BLaER1 (cell line): ENCODE measurements around the gene CDK14.

ENCODE experiments used
- H3K27ac ChIP-seq: shearing (Covaris generic); formaldehyde crosslinking; 2 replicates; pipeline ENCODE4 v1.8.1; 2022
- H3K27me3 ChIP-seq: shearing (Covaris generic); formaldehyde crosslinking; 2 replicates; pipeline ENCODE4 v1.8.1; 2022
- H3K36me3 ChIP-seq: shearing (Covaris generic); formaldehyde crosslinking; 2 replicates; pipeline ENCODE4 v1.8.1; 2022
- H3K4me1 ChIP-seq: shearing (Covaris generic); formaldehyde crosslinking; 2 replicates; pipeline ENCODE4 v1.8.1; 2022
- H3K4me2 ChIP-seq: shearing (Covaris generic); formaldehyde crosslinking; 2 replicates; pipeline ENCODE4 v1.8.1; 2022
- H3K4me3 ChIP-seq: shearing (Covaris generic); formaldehyde crosslinking; 2 replicates; pipeline ENCODE4 v1.8.1; 2022
- H3K9ac ChIP-seq: shearing (Covaris generic); formaldehyde crosslinking; 2 replicates; pipeline ENCODE4 v1.8.1; 2022
- H3K9me3 ChIP-seq: shearing (Covaris generic); formaldehyde crosslinking; 2 replicates; pipeline ENCODE4 v1.8.1; 2022
- H4K20me1 ChIP-seq: shearing (Covaris generic); formaldehyde crosslinking; 2 replicates; pipeline ENCODE4 v1.8.1; 2022
- Cebpa-rat ChIP-seq: shearing (Covaris generic); IDR thresholded peaks from 2 replicates; pipeline ENCODE4 v1.8.1; 2022

CDK14 gene

GRCh38 chr7:90688810-90689209, 92.7 kb downstream of the CDK14 start:
- no peak overlapping the region for H3K4me2 ChIP-seq
- H3K36me3 ChIP-seq, result no peaks in the 10 kb centered on the region; the same call in 1 of the 2 replicates
- TF ChIP-seq Cebpa-rat, result no peak
- no peak overlapping the region for H3K27ac ChIP-seq
- H3K9me3 ChIP-seq, result no peaks in the 10 kb centered on the region
- H3K9ac ChIP-seq, result no peak overlapping the region
- no peaks in the 10 kb centered on the region for H3K27me3 ChIP-seq
- H3K4me1 ChIP-seq, result no peaks in the 10 kb centered on the region
- peaks cover 25% of the 10 kb centered on the region; the same call in 1 of the 2 replicates for H4K20me1 ChIP-seq
- no peak overlapping the region for H3K4me3 ChIP-seq

GRCh38 chr7:90689260-90689659, 93.1 kb downstream of the CDK14 start:
- Histone ChIP-seq H3K9ac (no peak overlapping the region), H3K27ac (no peak overlapping the region), H3K4me1 (no peaks in the 10 kb centered on the region), H4K20me1 (peaks cover 25% of the 10 kb centered on the region; the same call in 1 of the 2 replicates), H3K27me3 (no peaks in the 10 kb centered on the region), H3K4me3 (no peak overlapping the region), H3K36me3 (no peaks in the 10 kb centered on the region; the same call in 1 of the 2 replicates), H3K4me2 (no peak overlapping the region), H3K9me3 (no peaks in the 10 kb centered on the region)
- no peak for TF ChIP-seq Cebpa-rat

- H3K4me2 ChIP-seq, result no peak overlapping the region
- H3K36me3 ChIP-seq, result no peaks in the 10 kb centered on the region; the same call in 1 of the 2 replicates
Measured at GRCh38 chr7:90690159-90690858, 94.2 kb downstream of the CDK14 start.

GRCh38 chr7:90692396-90692795, 96.3 kb downstream of the CDK14 start:
- H4K20me1 ChIP-seq, result peaks cover 22% of the 10 kb centered on the region; the same call in 1 of the 2 replicates
- H3K27ac ChIP-seq, result no peak overlapping the region
- TF ChIP-seq Cebpa-rat, result no peak
- H3K36me3 ChIP-seq, result no peaks in the 10 kb centered on the region; the same call in 1 of the 2 replicates
- no peaks in the 10 kb centered on the region for H3K4me1 ChIP-seq
- no peaks in the 10 kb centered on the region for H3K9me3 ChIP-seq
- H3K9ac ChIP-seq, result no peak overlapping the region
- no peak overlapping the region for H3K4me2 ChIP-seq
- no peaks in the 10 kb centered on the region for H3K27me3 ChIP-seq
- no peak overlapping the region for H3K4me3 ChIP-seq

More at GRCh38 chr7:90690159-90690858, 94.2 kb downstream of the CDK14 start:
- Histone ChIP-seq H3K9ac (no peak overlapping the region), H3K9me3 (no peaks in the 10 kb centered on the region), H4K20me1 (peaks cover 25% of the 10 kb centered on the region; the same call in 1 of the 2 replicates), H3K27me3 (no peaks in the 10 kb centered on the region), H3K4me3 (no peak overlapping the region), H3K27ac (no peak overlapping the region), H3K4me1 (no peaks in the 10 kb centered on the region)
- TF ChIP-seq Cebpa-rat, result no peak

GRCh38 chr7:90692947-90693346, 96.8 kb downstream of the CDK14 start:
- H3K4me3 ChIP-seq, result no peak overlapping the region
- no peaks in the 10 kb centered on the region for H3K9me3 ChIP-seq
- H3K27ac ChIP-seq, result no peak overlapping the region
- TF ChIP-seq Cebpa-rat, result no peak
- no peak overlapping the region for H3K4me2 ChIP-seq
- H3K9ac ChIP-seq, result no peak overlapping the region
- H3K27me3 ChIP-seq, result no peaks in the 10 kb centered on the region
- H4K20me1 ChIP-seq, result peaks cover 19% of the 10 kb centered on the region; the same call in 1 of the 2 replicates
- no peaks in the 10 kb centered on the region; the same call in 1 of the 2 replicates for H3K36me3 ChIP-seq
- H3K4me1 ChIP-seq, result no peaks in the 10 kb centered on the region

- no peak overlapping the region for H3K4me2 ChIP-seq
- H3K4me3 ChIP-seq, result no peak overlapping the region
- H3K27me3 ChIP-seq, result no peaks in the 10 kb centered on the region
- no peaks in the 10 kb centered on the region for H3K9me3 ChIP-seq
- H3K36me3 ChIP-seq, result no peaks in the 10 kb centered on the region; the same call in 1 of the 2 replicates
- no peak overlapping the region for H3K9ac ChIP-seq
- no peaks in the 10 kb centered on the region for H3K4me1 ChIP-seq
- no peak for TF ChIP-seq Cebpa-rat
- peaks cover 22% of the 10 kb centered on the region for H4K20me1 ChIP-seq
- no peak overlapping the region for H3K27ac ChIP-seq
Measured at GRCh38 chr7:90693939-90694338, 97.8 kb downstream of the CDK14 start.

- Histone ChIP-seq H3K36me3 (no peaks in the 10 kb centered on the region; the same call in 1 of the 2 replicates), H3K4me1 (peaks cover 19% of the 10 kb centered on the region), H3K27me3 (no peaks in the 10 kb centered on the region), H4K20me1 (peaks cover 10% of the 10 kb centered on the region; the same call in 1 of the 2 replicates), H3K4me2 (no peak overlapping the region), H3K9ac (no peak overlapping the region), H3K9me3 (no peaks in the 10 kb centered on the region), H3K4me3 (no peak overlapping the region), H3K27ac (no peak overlapping the region)
- no peak for TF ChIP-seq Cebpa-rat
Measured at GRCh38 chr7:90698616-90699015, 102.5 kb downstream of the CDK14 start.

- 0 out of 2 replicates have a peak overlapping the region, but pooled peaks have one; percentile 6 for H3K27ac ChIP-seq
- H3K4me3 ChIP-seq, result peak overlapping the region; percentile 47
- no peaks in the 10 kb centered on the region for H3K9me3 ChIP-seq
- no peaks in the 10 kb centered on the region for H3K36me3 ChIP-seq
- peak overlapping the region; percentile 30; the same call in 1 of the 2 replicates for H3K9ac ChIP-seq
- peak overlapping the region; percentile 72 for H3K4me2 ChIP-seq
- H3K4me1 ChIP-seq, result peaks cover 19% of the 10 kb centered on the region
- TF ChIP-seq Cebpa-rat, result no peak
- H4K20me1 ChIP-seq, result peaks cover 10% of the 10 kb centered on the region; the same call in 1 of the 2 replicates
- no peaks in the 10 kb centered on the region for H3K27me3 ChIP-seq
Measured at GRCh38 chr7:90701021-90701420, 104.9 kb downstream of the CDK14 start.

GRCh38 chr7:90701771-90702170, 105.7 kb downstream of the CDK14 start:
- H3K4me1 ChIP-seq, result peaks cover 19% of the 10 kb centered on the region
- H4K20me1 ChIP-seq, result peaks cover 10% of the 10 kb centered on the region; the same call in 1 of the 2 replicates
- H3K4me2 ChIP-seq, result 0 out of 2 replicates have a peak overlapping the region, but pooled peaks have one; percentile 72
- H3K9ac ChIP-seq, result no peak overlapping the region
- no peak overlapping the region for H3K27ac ChIP-seq
- H3K4me3 ChIP-seq, result no peak overlapping the region
- no peaks in the 10 kb centered on the region for H3K36me3 ChIP-seq
- TF ChIP-seq Cebpa-rat, result no peak
- H3K27me3 ChIP-seq, result no peaks in the 10 kb centered on the region
- no peaks in the 10 kb centered on the region for H3K9me3 ChIP-seq

GRCh38 chr7:90705391-90706071, 109.4 kb downstream of the CDK14 start:
- TF ChIP-seq Cebpa-rat, result no peak
- H3K9ac ChIP-seq, result no peak overlapping the region
- no peaks in the 10 kb centered on the region for H3K36me3 ChIP-seq
- no peak overlapping the region for H3K27ac ChIP-seq
- H3K4me3 ChIP-seq, result no peak overlapping the region
- no peaks in the 10 kb centered on the region for H3K27me3 ChIP-seq
- no peak overlapping the region for H3K4me2 ChIP-seq
- peaks cover 12% of the 10 kb centered on the region; the same call in 1 of the 2 replicates for H4K20me1 ChIP-seq
- peaks cover 40% of the 10 kb centered on the region for H3K4me1 ChIP-seq
- no peaks in the 10 kb centered on the region for H3K9me3 ChIP-seq
